WERI-Rb-1 (cell line): ENCODE results near the gene PTPRD.
A peak's percentile ranks its signal among the peaks of the same experiment; 100 is the strongest.

ENCODE experiments used
- DNase-seq: peaks from one replicate; pipeline ENCODE4 v3.0.0-alpha.2; 2020
- H3K27ac ChIP-seq: fragments of 250-450 bp; sonication (Bioruptor Pico); 2 replicates; pipeline ENCODE4 v1.5.1; 2020; ENCODE audit warnings: mild to moderate bottlenecking, moderate library complexity
- H3K27me3 ChIP-seq: fragments of 250-450 bp; sonication (Bioruptor Pico); 2 replicates; pipeline ENCODE4 v1.5.1; 2021; ENCODE audit warnings: mild to moderate bottlenecking, low read depth, moderate library complexity; ENCODE audit not compliant: insufficient read depth, severe bottlenecking
- H3K36me3 ChIP-seq: fragments of 250-450 bp; sonication (Bioruptor Pico); 2 replicates; pipeline ENCODE4 v1.5.1; 2020; ENCODE audit warnings: mild to moderate bottlenecking, moderate library complexity
- H3K4me3 ChIP-seq: 2 replicates; pipeline ENCODE4 v1.5.1; 2011; ENCODE audit warnings: low read depth, mild to moderate bottlenecking, control low read depth, low read length
- H3K9me3 ChIP-seq: fragments of 250-450 bp; sonication (Bioruptor Pico); 2 replicates; pipeline ENCODE4 v1.5.1; 2021; ENCODE audit warnings: mild to moderate bottlenecking, moderate library complexity; ENCODE audit not compliant: severe bottlenecking
- CTCF ChIP-seq: IDR thresholded peaks from 2 replicates; pipeline ENCODE4 v1.5.1; 2011; ENCODE audit warnings: low read depth, mild to moderate bottlenecking, control low read depth, inconsistent platforms, low read length

Gene PTPRD

DNA sequence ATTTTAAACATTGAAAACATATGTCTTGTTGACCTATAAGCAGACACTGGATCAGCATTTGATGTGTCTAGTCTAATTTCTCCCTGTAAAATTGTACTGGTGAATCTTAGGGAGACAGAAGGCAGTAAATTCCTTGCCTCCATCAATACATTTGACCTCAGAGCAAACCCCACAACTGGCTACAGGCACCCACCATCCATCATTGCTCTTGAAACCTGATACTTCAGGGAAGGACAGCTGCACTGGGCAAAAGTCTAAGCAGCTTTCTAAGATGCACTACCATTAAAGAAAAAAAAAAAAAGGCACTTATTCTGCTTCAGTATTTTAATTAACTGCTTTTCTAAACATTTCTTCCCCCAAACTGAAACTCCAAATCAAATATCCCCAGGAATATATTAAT, 1761.9 kb downstream of the PTPRD start:
- H3K36me3 ChIP-seq: no peaks in the 10 kb centered on the region
- H3K4me3 ChIP-seq: no peak overlapping the region
- H3K27ac ChIP-seq: peak overlapping the region; percentile 18; the same call in 1 of the 2 replicates
- no peak for TF ChIP-seq CTCF
- H3K27me3 ChIP-seq: no peaks in the 10 kb centered on the region
- peak; percentile 66 for DNase-seq
- no peaks in the 10 kb centered on the region for H3K9me3 ChIP-seq

DNA sequence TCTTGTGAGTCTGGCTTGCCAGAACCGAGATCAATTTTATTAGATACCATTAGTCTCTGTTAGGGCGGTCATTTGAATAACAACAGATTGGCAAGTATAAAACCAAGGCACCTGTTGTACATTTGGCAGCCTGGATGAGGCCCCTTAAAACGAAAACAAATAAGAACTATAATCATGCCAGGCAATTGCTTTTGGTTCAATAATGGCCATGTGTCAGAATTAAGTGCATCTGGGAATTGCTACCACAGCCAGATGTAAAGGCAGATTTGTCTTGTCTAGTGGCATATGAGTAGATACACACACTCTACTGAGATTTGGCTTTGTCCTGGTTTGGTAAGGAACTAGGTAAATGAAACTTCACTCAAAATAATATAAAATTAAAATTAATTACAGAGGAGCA, 1767.0 kb downstream of the PTPRD start:
- DNase-seq: no peak
- H3K4me3 ChIP-seq: no peak overlapping the region
- no peaks in the 10 kb centered on the region for H3K9me3 ChIP-seq
- no peak overlapping the region for H3K27ac ChIP-seq
- H3K27me3 ChIP-seq: no peaks in the 10 kb centered on the region
- no peaks in the 10 kb centered on the region for H3K36me3 ChIP-seq
- no peak for TF ChIP-seq CTCF

- Histone ChIP-seq H3K27me3 (no peaks in the 10 kb centered on the region), H3K27ac (no peak overlapping the region), H3K4me3 (no peak overlapping the region), H3K9me3 (no peaks in the 10 kb centered on the region), H3K36me3 (no peaks in the 10 kb centered on the region)
- DNase-seq: no peak
- no peak for TF ChIP-seq CTCF
These were observed 1767.4 kb downstream of the PTPRD start for GRCh38 chr9:8845376-8845775.

DNA sequence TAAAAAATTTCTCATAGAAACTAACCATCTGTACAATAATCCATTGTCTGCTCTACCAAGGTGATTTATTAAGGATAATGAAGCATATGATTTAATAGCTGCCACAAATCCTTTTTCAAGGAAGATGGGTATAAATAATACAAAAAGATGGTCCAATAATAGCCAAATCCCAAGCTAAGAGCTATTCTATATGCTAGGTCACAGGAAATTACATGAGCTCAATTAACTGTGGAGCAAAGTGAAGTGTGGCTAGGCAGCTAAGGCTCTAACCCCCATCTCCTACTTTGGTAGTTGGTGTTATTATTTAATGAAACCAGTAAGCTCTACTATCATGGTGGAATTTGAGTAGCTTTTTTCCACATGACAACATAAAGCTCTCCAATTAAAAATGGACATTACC, 1768.3 kb downstream of the PTPRD start:
- no peak for DNase-seq
- H3K4me3 ChIP-seq: no peak overlapping the region
- H3K36me3 ChIP-seq: no peaks in the 10 kb centered on the region
- H3K27ac ChIP-seq: no peak overlapping the region
- no peaks in the 10 kb centered on the region for H3K27me3 ChIP-seq
- TF ChIP-seq CTCF: no peak
- no peaks in the 10 kb centered on the region for H3K9me3 ChIP-seq

DNA sequence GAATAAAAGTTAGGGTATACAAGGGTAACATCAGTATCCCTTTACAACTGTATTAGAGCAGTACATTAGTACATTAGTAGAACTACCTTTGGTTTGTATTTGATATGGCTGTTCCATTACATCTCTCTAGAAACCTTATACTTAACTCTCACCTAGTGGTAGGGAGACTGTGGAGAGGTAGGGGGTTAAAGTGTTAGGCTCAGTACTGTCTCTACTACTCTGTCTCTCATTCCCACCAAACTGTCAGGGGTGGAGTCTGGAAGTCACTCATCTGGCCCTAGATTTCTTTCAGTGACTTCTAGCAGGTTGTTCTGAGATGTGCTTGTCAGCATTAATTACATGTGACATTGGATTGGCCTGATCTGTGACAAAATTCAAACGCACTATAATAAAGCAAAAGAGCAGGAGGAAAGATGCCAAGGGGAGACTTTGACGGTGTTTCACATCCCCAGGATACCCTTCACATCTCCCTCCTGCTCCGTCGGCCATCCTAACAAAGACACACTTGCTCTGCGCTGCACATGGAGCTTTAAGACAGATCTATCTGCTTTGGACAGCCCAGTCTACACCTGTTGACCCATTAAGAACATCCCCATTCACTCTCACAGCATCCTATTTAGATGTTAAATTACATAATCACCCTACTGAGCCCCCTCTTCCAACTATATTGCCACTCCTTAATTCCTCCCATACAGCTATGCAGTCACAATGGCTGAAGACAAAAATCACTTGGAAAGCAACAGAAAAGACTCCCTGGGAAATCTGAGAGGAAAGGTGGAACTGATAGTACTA, 1770.2 kb downstream of the PTPRD start:
- Histone ChIP-seq H3K27me3 (no peaks in the 10 kb centered on the region), H3K36me3 (no peaks in the 10 kb centered on the region), H3K27ac (no peak overlapping the region), H3K4me3 (no peak overlapping the region), H3K9me3 (no peaks in the 10 kb centered on the region)
- TF ChIP-seq CTCF: no peak
- DNase-seq: no peak

DNA sequence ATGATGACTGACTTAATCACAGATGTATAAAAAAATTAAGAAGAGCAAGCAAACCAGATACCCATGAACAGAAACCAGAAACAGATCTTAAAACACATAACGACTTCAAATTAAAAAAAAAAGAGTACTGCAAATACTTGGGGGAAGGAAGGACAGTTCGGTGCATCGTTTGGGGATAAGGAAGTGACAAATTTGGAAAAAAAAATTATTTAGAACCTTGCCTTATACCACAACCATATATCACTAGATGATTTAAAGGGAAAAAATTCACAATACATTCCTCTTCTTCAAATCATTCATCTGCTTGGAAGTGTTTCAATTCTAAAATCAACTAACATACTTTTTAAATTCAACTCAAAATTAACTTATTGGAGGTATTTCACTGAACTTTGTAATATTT, 1774.7 kb downstream of the PTPRD start:
- H3K27ac ChIP-seq: no peak overlapping the region
- H3K9me3 ChIP-seq: no peaks in the 10 kb centered on the region
- no peaks in the 10 kb centered on the region for H3K27me3 ChIP-seq
- no peak overlapping the region for H3K4me3 ChIP-seq
- no peak for TF ChIP-seq CTCF
- no peak for DNase-seq
- H3K36me3 ChIP-seq: no peaks in the 10 kb centered on the region
